Activated CD4-positive, alpha-beta memory T cell treated with anti-CD3 and anti-CD28 coated beads for 36 hours (primary cell): ENCODE data around the gene HDX. TPM values are rescaled to one million over a fixed set of nuclear protein-coding genes. Genes with fewer than 3 reads are reported as not detected.

ENCODE experiments used
- CTCF ChIA-PET: fragments of 350-600 bp; sonication (Branson Sonifier 250); formaldehyde crosslinking; loops from one replicate; lab custom pipeline; 2021; ENCODE audit warnings: antibody characterized with exemption, inconsistent platforms; lab: Charles Lee
- POLR2A ChIA-PET: fragments of 350-600 bp; sonication (Branson Sonifier 250); formaldehyde crosslinking; loops from one replicate; lab custom pipeline; 2021; ENCODE audit warnings: antibody characterized with exemption; lab: Charles Lee
- DNase-seq: peaks from one replicate; pipeline ENCODE4 v3.0.0-alpha.2; 2020
- H3K27ac Mint-ChIP-seq: one replicate; pipeline ENCODE4 v1.8.0; 2021; ENCODE audit warnings: mixed read lengths
- H3K27me3 Mint-ChIP-seq: one replicate; pipeline ENCODE4 v1.8.0; 2021; ENCODE audit warnings: mixed read lengths
- H3K36me3 Mint-ChIP-seq: one replicate; pipeline ENCODE4 v1.8.0; 2021; ENCODE audit warnings: mixed read lengths
- H3K4me1 Mint-ChIP-seq: one replicate; pipeline ENCODE4 v1.8.0; 2021; ENCODE audit warnings: low read depth, mixed read lengths
- H3K4me3 Mint-ChIP-seq: one replicate; pipeline ENCODE4 v1.8.0; 2021; ENCODE audit warnings: mild to moderate bottlenecking, mixed read lengths
- H3K9me3 Mint-ChIP-seq: one replicate; pipeline ENCODE4 v1.8.0; 2021; ENCODE audit warnings: mixed read lengths
- intact Hi-C: fragments of 100-400 bp; cut with micrococcal nuclease; formaldehyde crosslinking; loops from one replicate; pipeline ENCODE4 v1.15.1; 2023
- total RNA-seq, 2 experiments: library from RNA; stranded (reverse); gene quantifications; one replicate each; pipeline ENCODE4 v1.2.3, GENCODE V29; 2021

HDX gene
- total RNA-seq, 2 experiments from 2014 or later, result 1.0 to 1.1 TPM

- no peak overlapping the region for H3K27ac Mint-ChIP-seq
Measured at GRCh38 chrX:84453351-84454246, 48.7 kb downstream of the HDX start.

DNA sequence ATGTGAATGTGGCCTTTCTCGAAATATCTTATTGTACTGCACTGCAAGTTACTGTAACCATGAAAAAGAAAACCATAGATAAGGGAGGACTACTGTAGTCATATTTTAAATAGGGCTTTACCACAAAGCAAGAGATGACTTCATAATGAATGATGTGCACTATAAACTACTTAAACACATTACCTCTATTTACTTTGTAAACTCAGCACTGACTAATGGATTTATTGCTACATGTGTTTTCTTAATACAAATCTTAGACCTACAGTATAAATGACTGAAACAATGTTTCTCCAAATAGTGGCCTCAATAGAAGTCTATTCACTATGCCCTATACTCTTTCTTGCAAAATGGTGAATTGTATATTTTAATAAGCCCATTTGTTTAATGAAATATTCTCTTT is 61.1 kb downstream of the HDX start:
- no peak for DNase-seq
- peaks cover 7% of the 10 kb centered on the region for H3K9me3 Mint-ChIP-seq
- no peaks in the 10 kb centered on the region for H3K27me3 Mint-ChIP-seq
- H3K4me3 Mint-ChIP-seq, result no peak overlapping the region
- intact Hi-C loops, result no loop called here
- no peaks in the 10 kb centered on the region for H3K4me1 Mint-ChIP-seq
- POLR2A ChIA-PET, result no interaction called here
- H3K36me3 Mint-ChIP-seq, result no peaks in the 10 kb centered on the region
- H3K27ac Mint-ChIP-seq, result no peak overlapping the region
- CTCF ChIA-PET, result no interaction called here

More at GRCh38 chrX:84453351-84454246, 48.7 kb downstream of the HDX start:
- Mint-ChIP-seq H3K9me3 (peaks cover 13% of the 10 kb centered on the region), H3K4me3 (no peak overlapping the region), H3K4me1 (no peaks in the 10 kb centered on the region), H3K36me3 (no peaks in the 10 kb centered on the region), H3K27me3 (no peaks in the 10 kb centered on the region)
- DNase-seq, result no peak
- intact Hi-C loops, result no loop called here
- CTCF ChIA-PET, result no interaction called here
- POLR2A ChIA-PET, result no interaction called here

- CTCF ChIA-PET, result no interaction called here
- H3K4me1 Mint-ChIP-seq, result no peaks in the 10 kb centered on the region
- no peaks in the 10 kb centered on the region for H3K27me3 Mint-ChIP-seq
- no peaks in the 10 kb centered on the region for H3K36me3 Mint-ChIP-seq
- POLR2A ChIA-PET, result no interaction called here
- DNase-seq, result no peak
- no peak overlapping the region for H3K4me3 Mint-ChIP-seq
- intact Hi-C loops, result no loop called here
- H3K27ac Mint-ChIP-seq, result no peak overlapping the region
- H3K9me3 Mint-ChIP-seq, result peaks cover 8% of the 10 kb centered on the region
Measured at GRCh38 chrX:84415140-84415539, 87.1 kb downstream of the HDX start.

- CTCF ChIA-PET, result no interaction called here
Measured at GRCh38 chrX:84363663-84364062, 138.6 kb downstream of the HDX start.

DNA sequence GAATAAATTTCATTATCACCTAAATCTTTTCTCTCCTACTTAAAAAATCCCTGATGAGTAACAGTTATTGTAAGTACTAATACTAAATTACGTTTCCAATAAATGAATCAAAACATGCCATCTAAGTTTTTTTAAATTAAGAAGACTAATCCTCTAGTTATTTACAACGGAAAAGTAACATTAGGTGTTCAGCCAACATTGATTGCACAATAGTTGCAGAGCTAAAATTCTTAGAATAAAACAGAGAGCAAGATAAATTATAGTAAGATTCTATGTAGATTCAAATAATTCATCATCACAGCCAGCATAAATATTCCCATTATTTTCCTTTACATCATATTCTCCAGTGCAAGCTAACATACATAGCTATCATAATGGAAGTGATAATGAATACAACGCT is 139.2 kb downstream of the HDX start:
- Mint-ChIP-seq H3K9me3 (peaks cover 12% of the 10 kb centered on the region), H3K36me3 (no peaks in the 10 kb centered on the region), H3K4me3 (no peak overlapping the region), H3K27ac (no peak overlapping the region), H3K27me3 (no peaks in the 10 kb centered on the region), H3K4me1 (no peaks in the 10 kb centered on the region)
- no peak for DNase-seq
- intact Hi-C loops, result no loop called here
- ChIA-PET POLR2A (no interaction called here), CTCF (no interaction called here)

More at GRCh38 chrX:84363663-84364062, 138.6 kb downstream of the HDX start:
- Mint-ChIP-seq H3K9me3 (peaks cover 9% of the 10 kb centered on the region), H3K36me3 (no peaks in the 10 kb centered on the region), H3K4me3 (no peak overlapping the region), H3K27me3 (no peaks in the 10 kb centered on the region), H3K4me1 (no peaks in the 10 kb centered on the region), H3K27ac (no peak overlapping the region)
- intact Hi-C loops, result no loop called here
- DNase-seq, result no peak
- POLR2A ChIA-PET, result no interaction called here

GRCh38 chrX:84362184-84362838 is 139.9 kb downstream of the HDX start:
- Mint-ChIP-seq H3K4me1 (no peaks in the 10 kb centered on the region), H3K4me3 (no peak overlapping the region), H3K36me3 (no peaks in the 10 kb centered on the region), H3K27ac (no peak overlapping the region), H3K9me3 (peaks cover 12% of the 10 kb centered on the region), H3K27me3 (no peaks in the 10 kb centered on the region)
- CTCF ChIA-PET, result no interaction called here
- POLR2A ChIA-PET, result no interaction called here
- intact Hi-C loops, result no loop called here
- DNase-seq, result no peak

DNA sequence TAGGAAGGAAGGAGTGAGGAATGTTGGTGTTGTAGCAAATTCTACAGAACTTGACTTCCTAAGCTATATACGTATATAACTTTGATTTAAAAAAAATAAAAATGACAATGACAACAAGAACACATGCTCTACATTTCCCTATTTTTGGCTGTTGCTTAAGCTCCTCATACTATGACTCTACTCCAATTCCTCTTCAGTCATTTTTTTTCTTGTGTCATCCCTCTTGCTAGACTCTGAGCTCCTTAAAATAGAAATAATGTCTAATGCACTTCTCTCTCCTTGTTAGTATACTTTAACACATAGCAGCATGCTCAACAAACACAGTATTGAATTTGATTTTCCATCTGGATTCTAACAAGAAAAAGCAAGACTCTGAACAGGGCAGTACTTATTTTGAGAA is 144.0 kb downstream of the HDX start:
- no peak for DNase-seq
- peaks cover 2% of the 10 kb centered on the region for H3K9me3 Mint-ChIP-seq
- no peaks in the 10 kb centered on the region for H3K36me3 Mint-ChIP-seq
- no peak overlapping the region for H3K27ac Mint-ChIP-seq
- H3K4me1 Mint-ChIP-seq, result no peaks in the 10 kb centered on the region
- intact Hi-C loops, result no loop called here
- ChIA-PET CTCF (no interaction called here), POLR2A (no interaction called here)
- no peaks in the 10 kb centered on the region for H3K27me3 Mint-ChIP-seq
- H3K4me3 Mint-ChIP-seq, result no peak overlapping the region

DNA sequence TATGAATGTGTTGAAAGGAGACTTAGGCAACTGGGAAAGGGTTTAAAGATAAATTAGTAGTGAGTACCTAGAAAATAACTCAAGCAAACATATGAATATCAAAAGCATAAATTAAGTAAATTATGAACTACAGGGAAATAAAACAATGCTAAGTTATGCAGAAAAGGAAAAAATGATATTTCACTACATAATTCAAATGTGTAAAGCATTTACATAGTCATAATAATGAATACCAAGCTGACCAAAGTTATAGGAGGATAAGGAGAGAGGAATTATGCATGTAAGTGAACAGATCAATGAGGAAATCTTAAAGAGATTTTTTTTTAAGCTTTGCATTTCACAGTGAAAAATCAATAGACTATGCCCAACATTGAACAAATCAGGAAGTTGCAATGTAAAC is 145.0 kb downstream of the HDX start:
- H3K4me3 Mint-ChIP-seq, result no peak overlapping the region
- CTCF ChIA-PET, result no interaction called here
- intact Hi-C loops, result no loop called here
- no peak overlapping the region for H3K27ac Mint-ChIP-seq
- no peaks in the 10 kb centered on the region for H3K36me3 Mint-ChIP-seq
- no peaks in the 10 kb centered on the region for H3K27me3 Mint-ChIP-seq
- DNase-seq, result no peak
- peaks cover 2% of the 10 kb centered on the region for H3K9me3 Mint-ChIP-seq
- POLR2A ChIA-PET, result no interaction called here
- H3K4me1 Mint-ChIP-seq, result no peaks in the 10 kb centered on the region

GRCh38 chrX:84340968-84341367 is 161.3 kb downstream of the HDX start:
- no peak for DNase-seq
- intact Hi-C loops, result no loop called here
- Mint-ChIP-seq H3K4me3 (no peak overlapping the region), H3K36me3 (no peaks in the 10 kb centered on the region), H3K9me3 (no peaks in the 10 kb centered on the region), H3K27me3 (no peaks in the 10 kb centered on the region), H3K4me1 (no peaks in the 10 kb centered on the region), H3K27ac (no peak overlapping the region)
- CTCF ChIA-PET, result no interaction called here
- POLR2A ChIA-PET, result no interaction called here

- ChIA-PET POLR2A (no interaction called here), CTCF (no interaction called here)
- Mint-ChIP-seq H3K9me3 (no peaks in the 10 kb centered on the region), H3K27ac (no peak overlapping the region), H3K36me3 (no peaks in the 10 kb centered on the region), H3K27me3 (no peaks in the 10 kb centered on the region), H3K4me3 (no peak overlapping the region), H3K4me1 (no peaks in the 10 kb centered on the region)
- intact Hi-C loops, result no loop called here
- no peak for DNase-seq
Measured at GRCh38 chrX:84339507-84340364, 162.5 kb downstream of the HDX start.

DNA sequence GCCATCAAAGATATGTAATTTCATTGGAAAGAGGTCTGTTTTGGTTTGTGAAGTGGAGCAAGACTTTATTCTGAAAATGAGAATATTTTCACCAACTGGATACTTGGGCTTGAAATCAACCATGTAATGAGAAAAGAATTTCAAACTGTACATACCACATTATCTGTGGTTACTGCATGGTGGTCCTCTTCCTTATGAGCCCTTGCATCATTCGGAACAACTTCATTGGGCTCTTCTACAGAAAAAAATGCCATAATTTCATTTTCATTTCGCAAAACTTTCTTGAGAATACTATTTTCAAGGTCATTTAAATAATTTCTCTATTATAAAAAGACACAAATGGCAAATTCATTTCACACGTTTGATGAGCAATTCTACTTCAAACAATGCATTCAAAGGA is 165.6 kb downstream of the HDX start:
- no peak overlapping the region for H3K27ac Mint-ChIP-seq
- H3K4me3 Mint-ChIP-seq, result no peak overlapping the region
- no peak for DNase-seq
- no peaks in the 10 kb centered on the region for H3K27me3 Mint-ChIP-seq
- intact Hi-C loops, result no loop called here
- no peaks in the 10 kb centered on the region for H3K36me3 Mint-ChIP-seq
- CTCF ChIA-PET, result no interaction called here
- no peaks in the 10 kb centered on the region for H3K4me1 Mint-ChIP-seq
- no peaks in the 10 kb centered on the region for H3K9me3 Mint-ChIP-seq
- POLR2A ChIA-PET, result no interaction called here

DNA sequence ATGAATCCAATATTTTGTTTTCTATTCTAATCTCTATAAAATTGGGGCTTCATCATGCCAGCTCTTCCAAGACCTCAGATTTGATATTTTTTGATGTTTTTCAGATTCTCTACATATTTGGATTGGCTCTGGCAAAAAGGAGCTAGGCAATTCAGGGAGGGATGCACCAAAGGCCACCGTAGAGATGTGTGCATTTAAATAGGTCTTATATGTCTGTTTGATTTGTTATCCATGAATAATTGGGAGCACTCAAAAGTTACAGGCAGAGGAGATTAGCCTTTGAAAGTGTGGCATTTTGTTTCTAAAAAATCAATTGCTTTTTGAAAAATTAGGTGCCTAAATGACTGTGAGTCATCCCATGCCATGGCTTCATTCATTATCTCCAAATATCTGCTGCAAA is 167.1 kb downstream of the HDX start:
- ChIA-PET POLR2A (no interaction called here), CTCF (no interaction called here)
- H3K27me3 Mint-ChIP-seq, result no peaks in the 10 kb centered on the region
- no peak overlapping the region for H3K4me3 Mint-ChIP-seq
- no peaks in the 10 kb centered on the region for H3K36me3 Mint-ChIP-seq
- no peaks in the 10 kb centered on the region for H3K4me1 Mint-ChIP-seq
- DNase-seq, result no peak
- no peaks in the 10 kb centered on the region for H3K9me3 Mint-ChIP-seq
- intact Hi-C loops, result no loop called here
- H3K27ac Mint-ChIP-seq, result no peak overlapping the region
